22Rv1 (cell line): Measurements from ENCODE around the gene MUC7.
A peak's percentile ranks its signal among the peaks of the same experiment; 100 is the strongest.

Experiments used
- H3K27ac ChIP-seq: fragments of 450-650 bp; 2 replicates; pipeline ENCODE4 v1.5.1; 2017
- CTCF ChIP-seq: fragments of 450-650 bp; IDR thresholded peaks from 2 replicates; pipeline ENCODE4 v1.5.1; 2017; ENCODE audit warnings: mild to moderate bottlenecking
- ZFX ChIP-seq: fragments of 450-650 bp; IDR thresholded peaks from 2 replicates; pipeline ENCODE4 v1.6.1; 2017; ENCODE audit warnings: antibody characterized with exemption, borderline replicate concordance

The MUC7 gene

DNA sequence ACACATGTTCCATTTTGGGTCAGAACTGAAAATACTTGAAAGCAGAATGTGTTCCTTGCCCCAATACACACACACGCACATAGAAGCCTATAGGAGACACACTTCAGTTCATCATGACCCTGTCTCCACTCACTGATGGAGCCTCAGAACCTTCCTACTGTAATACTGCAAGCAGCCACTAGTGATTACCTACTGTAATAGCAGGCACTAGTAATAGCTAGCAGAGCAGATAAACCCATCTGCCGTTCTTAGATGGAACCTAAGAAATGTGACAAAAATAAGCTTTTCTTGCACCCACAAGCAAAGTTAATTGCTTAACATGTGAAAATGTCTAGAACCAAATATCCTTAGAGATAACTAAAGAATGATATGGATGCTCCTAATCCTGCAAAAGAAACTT is 60.0 kb downstream of the MUC7 start:
- no peak overlapping the region for H3K27ac ChIP-seq
- no peak for TF ChIP-seq ZFX
- peak; percentile 18 for TF ChIP-seq CTCF
